T-helper 1 cell treated with Interleukin-12 subunit alpha and Interleukin-12 subunit beta and Interleukin-4 antibody, amounts not matched to agents 30 μg/mL and 1 μg/mL, for 36 hours (primary cell): Measurements from ENCODE around the gene F10.
"Not testable (repeated sequence)": the region's sequence is repeated elsewhere in the genome, so short reads cannot be mapped to it uniquely, and the experiment has no call there.

Experiments used
- H3K27ac Mint-ChIP-seq: one replicate; pipeline ENCODE4 v1.8.0; 2021; ENCODE audit warnings: mild to moderate bottlenecking, mixed read lengths
- H3K27me3 Mint-ChIP-seq: one replicate; pipeline ENCODE4 v1.8.0; 2021; ENCODE audit warnings: low read depth, mixed read lengths
- H3K36me3 Mint-ChIP-seq: one replicate; pipeline ENCODE4 v1.8.0; 2021; ENCODE audit warnings: low read depth, mixed read lengths
- H3K4me1 Mint-ChIP-seq: one replicate; pipeline ENCODE4 v1.8.0; 2021; ENCODE audit warnings: low read depth, mixed read lengths
- H3K4me3 Mint-ChIP-seq: one replicate; pipeline ENCODE4 v1.8.0; 2021; ENCODE audit warnings: mild to moderate bottlenecking, moderate library complexity, mixed read lengths
- H3K9me3 Mint-ChIP-seq: one replicate; pipeline ENCODE4 v1.8.0; 2021; ENCODE audit warnings: mixed read lengths

F10 gene

DNA sequence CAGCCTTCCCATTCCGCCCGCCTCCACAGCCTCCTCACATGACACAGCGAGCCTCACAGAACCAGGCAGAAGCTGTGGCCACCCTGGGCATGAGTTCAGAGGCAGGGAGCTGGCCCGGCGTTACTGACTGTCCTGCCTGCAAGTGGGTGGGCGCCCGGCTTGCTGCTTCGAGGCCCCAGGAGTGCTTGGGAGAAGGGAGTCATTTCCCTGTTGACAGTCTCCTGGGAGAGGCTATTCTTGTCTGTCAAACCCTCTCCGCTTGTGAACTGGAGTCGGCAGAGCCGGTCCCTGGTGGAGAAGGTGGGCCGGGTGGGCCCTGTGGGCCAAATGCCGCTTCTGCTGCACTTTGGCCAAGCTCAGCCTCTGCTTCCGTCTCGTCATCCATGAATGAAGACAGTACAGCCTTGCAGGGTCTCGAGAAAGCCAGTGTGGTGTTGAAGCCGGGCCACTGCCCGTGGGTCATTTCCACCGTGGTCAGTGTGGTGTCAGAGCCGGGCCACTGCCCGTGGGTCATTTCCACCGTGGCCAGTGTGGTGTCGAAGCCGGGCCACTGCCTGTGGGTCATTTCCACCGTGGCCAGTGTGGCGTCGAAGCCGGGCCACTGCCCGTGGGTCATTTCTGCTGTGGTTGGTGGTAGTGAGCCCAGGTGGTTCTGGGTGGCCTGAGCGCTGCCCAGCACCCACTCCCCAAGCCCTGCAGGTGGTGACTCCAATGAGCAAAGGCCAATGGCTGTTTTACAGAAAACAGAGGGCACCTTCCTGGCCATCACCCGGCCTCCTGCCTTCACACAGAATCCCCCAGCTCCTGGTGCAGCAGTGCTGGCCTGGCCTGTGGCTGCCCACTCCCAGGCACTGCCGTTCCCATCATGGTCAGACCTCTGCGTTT lies 30.5 kb upstream of the F10 start:
- H3K36me3 Mint-ChIP-seq: no peaks in the 10 kb centered on the region
- no peaks in the 10 kb centered on the region for H3K27me3 Mint-ChIP-seq
- H3K4me3 Mint-ChIP-seq: no peak overlapping the region
- H3K9me3 Mint-ChIP-seq: no peaks in the 10 kb centered on the region
- H3K4me1 Mint-ChIP-seq: no peaks in the 10 kb centered on the region
- H3K27ac Mint-ChIP-seq: no peak overlapping the region

DNA sequence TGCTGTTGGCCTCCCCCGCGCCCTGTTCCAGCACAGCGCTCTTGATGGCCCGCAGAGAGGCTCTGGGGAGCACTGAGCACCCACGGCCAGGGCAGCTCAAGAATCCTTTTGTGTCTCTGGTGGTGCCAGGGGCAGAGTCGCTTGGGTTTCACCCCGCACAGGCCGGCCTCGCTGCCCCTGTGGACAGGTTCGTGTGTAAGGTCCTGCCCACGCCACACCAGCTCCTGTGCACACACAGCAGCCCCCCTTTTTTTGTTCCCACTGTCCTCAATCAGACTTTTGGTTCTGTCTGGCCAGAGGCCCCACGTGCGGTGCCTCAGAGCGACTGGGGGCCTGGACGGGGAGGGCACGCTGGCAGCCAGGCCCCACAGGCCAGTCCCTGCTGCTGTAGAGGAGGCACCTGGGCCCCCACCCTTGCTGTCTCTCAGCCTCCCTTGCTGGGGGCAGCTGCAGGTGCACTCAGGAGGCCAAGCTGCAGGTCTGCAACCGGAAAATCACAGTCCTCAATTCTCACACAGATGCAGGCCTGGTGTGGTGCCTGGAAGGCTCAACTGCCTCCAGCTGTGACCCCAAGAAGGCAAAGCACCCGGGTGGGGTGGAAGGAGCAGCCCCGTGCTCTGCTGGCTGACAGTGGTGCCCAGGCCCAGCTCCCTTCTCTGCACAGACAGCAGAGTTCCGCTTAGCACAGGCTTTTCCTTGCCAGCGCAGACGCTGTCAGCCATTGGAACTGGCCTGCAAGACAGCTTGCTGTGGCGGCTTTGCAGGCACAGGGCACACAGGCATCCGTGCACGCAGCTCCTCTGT lies 29.6 kb upstream of the F10 start:
- no peak overlapping the region for H3K27ac Mint-ChIP-seq
- H3K4me3 Mint-ChIP-seq: no peak overlapping the region
- no peaks in the 10 kb centered on the region for H3K9me3 Mint-ChIP-seq
- H3K27me3 Mint-ChIP-seq: no peaks in the 10 kb centered on the region
- no peaks in the 10 kb centered on the region for H3K36me3 Mint-ChIP-seq
- no peaks in the 10 kb centered on the region for H3K4me1 Mint-ChIP-seq

DNA sequence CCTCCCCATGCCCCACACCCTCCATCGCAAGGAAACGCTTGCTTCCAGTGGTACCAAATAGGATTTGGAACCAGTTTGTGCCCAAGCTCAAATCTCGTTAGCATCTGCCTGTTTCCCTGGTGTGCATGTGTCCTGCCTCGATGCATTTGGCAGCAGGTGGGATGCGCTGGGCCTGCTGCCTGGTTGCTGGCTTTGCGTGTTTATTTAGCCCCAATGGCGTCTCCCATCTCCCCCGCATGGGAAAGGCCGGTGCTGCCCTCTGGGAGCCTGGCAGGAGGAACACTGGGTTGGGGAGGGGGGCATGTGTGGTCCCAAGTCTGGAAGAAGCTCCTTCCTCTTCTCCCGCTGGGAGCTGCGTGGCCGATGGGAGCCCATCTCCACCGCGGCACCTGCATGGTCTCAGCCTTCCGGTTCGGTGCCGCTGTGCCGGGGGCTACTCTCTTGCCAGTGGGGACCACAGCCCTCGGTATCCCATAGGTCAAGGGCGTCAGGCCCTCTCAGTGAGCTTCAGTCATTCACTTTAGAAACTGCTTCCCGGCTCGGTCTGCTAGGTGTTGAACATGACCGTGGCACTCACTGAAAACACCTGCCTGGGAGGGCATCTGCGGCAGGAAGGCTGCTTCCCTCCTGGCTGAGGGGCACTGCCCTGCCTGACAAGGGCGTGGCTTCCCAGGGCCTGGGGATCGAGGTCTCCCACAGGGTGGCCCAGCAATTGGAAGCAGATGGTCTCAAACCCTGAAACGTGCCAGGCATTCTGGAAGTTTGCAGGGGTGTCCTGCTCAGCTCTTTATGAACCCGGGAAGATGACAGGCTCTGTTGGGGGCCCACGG lies 28.8 kb upstream of the F10 start:
- no peak overlapping the region for H3K27ac Mint-ChIP-seq
- no peaks in the 10 kb centered on the region for H3K36me3 Mint-ChIP-seq
- H3K27me3 Mint-ChIP-seq: no peaks in the 10 kb centered on the region
- no peaks in the 10 kb centered on the region for H3K4me1 Mint-ChIP-seq
- H3K4me3 Mint-ChIP-seq: no peak overlapping the region
- no peaks in the 10 kb centered on the region for H3K9me3 Mint-ChIP-seq

DNA sequence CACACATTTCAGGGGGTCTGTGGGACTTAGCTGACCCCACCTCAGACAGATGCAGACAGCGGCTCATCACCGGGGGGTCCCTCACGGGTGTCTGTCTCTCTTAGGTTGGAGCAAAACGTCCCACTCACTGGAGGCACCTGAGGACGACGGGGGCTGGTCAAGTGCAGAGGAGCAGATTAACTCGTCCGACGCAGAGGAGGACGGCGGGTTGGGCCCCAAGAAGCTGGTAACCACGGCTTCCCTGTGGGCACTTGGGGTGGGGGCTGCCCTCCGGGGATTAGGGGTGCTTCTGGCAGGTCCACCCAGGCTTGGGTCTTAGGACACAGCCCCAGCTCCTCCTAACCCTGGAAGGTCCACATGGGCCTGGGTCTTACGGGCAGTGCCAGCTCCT lies 28.2 kb upstream of the F10 start:
- H3K27me3 Mint-ChIP-seq: no peaks in the 10 kb centered on the region
- no peaks in the 10 kb centered on the region for H3K4me1 Mint-ChIP-seq
- no peak overlapping the region for H3K4me3 Mint-ChIP-seq
- no peak overlapping the region for H3K27ac Mint-ChIP-seq
- H3K9me3 Mint-ChIP-seq: no peaks in the 10 kb centered on the region
- no peaks in the 10 kb centered on the region for H3K36me3 Mint-ChIP-seq

DNA sequence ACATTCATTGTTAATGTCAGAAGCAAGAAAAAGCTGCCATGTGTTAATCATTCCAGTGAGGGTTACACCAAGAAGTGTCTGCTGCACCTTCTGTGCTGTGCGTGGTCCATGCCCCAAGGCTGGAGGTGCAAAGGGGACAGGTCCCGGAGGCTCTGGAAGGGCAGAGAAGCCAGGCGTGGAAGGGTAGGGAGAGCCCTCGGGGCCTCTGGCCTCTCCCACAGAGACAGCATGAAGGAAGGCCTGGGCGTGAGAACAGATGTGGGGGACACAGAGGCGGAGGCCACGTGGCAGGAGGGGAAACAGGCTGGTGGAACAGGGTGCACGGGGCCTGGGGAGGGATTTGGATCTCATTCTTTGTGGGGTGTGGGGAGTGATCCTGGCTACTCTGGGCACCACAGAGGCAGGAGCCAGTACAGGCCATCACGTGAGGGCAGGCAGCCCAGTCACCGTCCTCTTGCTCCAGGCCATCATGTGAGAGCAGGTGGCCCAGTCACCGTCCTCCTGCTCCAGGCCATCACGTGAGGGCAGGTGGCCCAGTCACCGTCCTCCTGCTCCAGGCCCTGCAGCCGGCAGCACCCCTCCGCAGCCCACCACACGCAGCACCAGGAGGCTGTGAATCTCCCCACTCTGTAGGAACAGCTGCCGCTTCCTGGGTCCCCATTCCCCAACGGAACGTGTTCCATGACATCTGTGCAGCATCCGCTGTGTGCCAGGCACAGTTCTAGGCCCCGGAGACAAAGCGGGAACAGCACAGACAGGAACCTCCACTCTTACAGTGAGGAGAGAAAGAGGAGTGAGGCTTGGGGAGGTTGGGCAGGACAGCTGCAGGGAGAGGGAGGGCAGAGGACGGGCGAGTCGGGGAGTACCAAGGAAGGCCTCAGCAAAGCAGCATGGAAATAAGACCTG lies 27.2 kb upstream of the F10 start:
- Mint-ChIP-seq H3K27ac (no peak overlapping the region), H3K9me3 (no peaks in the 10 kb centered on the region), H3K4me1 (no peaks in the 10 kb centered on the region), H3K4me3 (no peak overlapping the region), H3K27me3 (no peaks in the 10 kb centered on the region), H3K36me3 (no peaks in the 10 kb centered on the region)

DNA sequence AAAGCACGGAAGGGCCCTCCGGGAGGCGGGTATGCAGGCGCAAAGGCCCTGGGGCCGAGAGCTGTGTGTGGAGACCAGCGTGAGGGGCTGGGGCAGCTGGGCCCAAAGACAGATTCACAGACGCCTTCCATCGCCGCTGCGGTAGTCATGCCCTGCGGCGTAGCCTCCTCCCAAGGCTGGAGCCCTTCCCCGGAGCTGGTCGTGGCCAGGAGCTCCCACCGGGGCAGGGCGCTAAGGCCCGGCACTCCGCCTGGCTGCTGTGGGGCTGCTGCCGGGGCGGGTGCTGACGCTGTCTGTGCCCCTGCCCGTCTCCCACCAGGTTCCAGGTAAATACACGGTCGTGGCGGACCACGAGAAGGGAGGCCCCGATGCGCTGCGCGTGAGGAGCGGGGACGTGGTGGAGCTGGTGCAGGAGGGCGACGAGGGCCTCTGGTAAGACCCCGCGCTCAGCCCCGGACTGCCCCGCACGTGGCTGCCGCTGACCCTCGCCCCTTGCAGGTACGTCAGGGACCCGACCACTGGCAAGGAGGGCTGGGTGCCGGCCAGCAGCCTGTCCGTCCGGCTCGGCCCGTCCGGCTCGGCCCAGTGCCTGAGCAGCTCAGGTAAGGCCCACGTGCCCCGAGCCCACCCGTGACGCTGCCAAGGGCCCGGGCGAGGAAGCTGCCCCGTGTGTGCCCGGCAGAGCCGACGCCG lies 26.4 kb upstream of the F10 start:
- H3K4me3 Mint-ChIP-seq: no peak overlapping the region
- H3K27me3 Mint-ChIP-seq: no peaks in the 10 kb centered on the region
- H3K4me1 Mint-ChIP-seq: no peaks in the 10 kb centered on the region
- no peaks in the 10 kb centered on the region for H3K36me3 Mint-ChIP-seq
- no peaks in the 10 kb centered on the region for H3K9me3 Mint-ChIP-seq
- no peak overlapping the region for H3K27ac Mint-ChIP-seq

DNA sequence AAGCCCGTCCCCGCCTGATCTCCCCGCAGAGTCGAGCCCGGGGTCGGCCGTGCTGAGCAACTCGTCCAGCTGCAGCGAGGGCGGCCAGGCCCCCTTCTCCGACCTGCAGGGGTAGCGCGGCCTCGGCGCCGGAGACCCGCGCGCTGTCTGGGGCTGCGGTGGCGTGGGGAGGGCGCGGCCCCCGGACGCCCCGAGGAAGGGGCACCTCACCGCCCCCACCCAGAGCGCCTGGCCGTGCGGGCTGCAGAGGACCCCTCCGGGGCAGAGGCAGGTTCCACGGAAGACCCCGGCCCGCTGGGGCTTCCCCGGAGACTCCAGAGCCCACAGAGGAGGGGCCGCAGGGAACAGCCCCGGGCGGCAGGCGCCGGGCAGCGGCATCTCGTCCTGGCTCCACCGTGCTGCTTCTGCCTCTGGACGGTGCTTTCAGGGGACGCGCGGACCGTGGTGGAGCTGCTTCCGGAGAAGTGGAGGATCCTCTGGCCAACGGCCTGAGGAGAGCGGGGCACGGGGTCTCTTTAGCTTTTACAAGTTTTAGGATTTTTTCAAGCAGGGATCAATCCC lies 25.8 kb upstream of the F10 start:
- H3K27me3 Mint-ChIP-seq: no peaks in the 10 kb centered on the region
- H3K9me3 Mint-ChIP-seq: no peaks in the 10 kb centered on the region
- no peaks in the 10 kb centered on the region for H3K4me1 Mint-ChIP-seq
- H3K27ac Mint-ChIP-seq: no peak overlapping the region
- H3K36me3 Mint-ChIP-seq: no peaks in the 10 kb centered on the region
- H3K4me3 Mint-ChIP-seq: no peak overlapping the region

DNA sequence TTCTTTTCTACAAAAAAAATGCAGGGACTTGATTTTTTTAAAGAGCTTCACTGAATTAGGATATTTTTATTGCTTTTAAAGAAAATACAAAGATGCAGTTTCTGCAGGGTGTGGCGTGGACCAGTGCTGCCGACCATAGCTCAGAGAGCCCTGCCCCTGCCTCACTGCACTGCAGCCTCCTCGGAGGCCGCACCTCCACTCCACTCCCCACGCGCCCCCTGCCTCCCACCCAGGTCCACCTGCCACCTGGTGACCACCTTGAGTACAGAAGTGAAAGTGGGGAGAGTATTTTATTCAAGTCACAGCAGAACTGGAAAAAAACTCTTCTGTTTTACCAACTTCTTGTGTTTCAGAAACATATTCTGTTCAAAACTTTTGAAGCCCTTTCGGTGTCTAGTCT lies 24.9 kb upstream of the F10 start:
- H3K27ac Mint-ChIP-seq: no peak overlapping the region
- H3K36me3 Mint-ChIP-seq: no peaks in the 10 kb centered on the region
- H3K27me3 Mint-ChIP-seq: no peaks in the 10 kb centered on the region
- no peaks in the 10 kb centered on the region for H3K9me3 Mint-ChIP-seq
- H3K4me1 Mint-ChIP-seq: no peaks in the 10 kb centered on the region
- H3K4me3 Mint-ChIP-seq: no peak overlapping the region

DNA sequence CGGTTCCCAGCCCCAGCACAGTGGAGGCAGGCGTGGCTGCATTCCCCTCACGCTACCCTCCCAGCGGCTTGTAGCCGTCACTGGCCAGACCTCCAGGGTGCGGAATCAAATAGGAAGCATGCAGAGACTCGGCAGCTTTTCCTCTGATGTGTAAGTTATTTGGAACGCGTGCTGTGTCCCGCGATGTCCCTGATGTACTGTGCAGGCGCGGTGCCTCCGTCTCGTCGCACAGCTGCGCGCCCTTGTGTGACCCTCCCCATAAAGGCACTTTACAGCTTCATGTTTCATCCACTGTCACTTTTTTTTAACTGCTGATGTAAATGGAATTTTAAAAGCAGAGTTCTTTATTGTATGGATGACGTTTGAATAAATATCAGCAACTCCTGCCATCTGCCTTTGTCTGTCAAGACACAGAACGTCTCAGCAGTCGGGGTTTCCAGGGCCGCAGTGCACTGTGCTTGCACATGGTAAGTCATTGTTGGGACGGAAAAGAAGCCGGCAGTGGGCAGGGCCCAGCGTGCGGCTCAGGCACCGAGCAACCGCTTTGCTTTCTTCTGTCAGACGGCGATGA lies 24.4 kb upstream of the F10 start:
- Mint-ChIP-seq H3K27ac (no peak overlapping the region), H3K4me1 (no peaks in the 10 kb centered on the region), H3K4me3 (no peak overlapping the region), H3K27me3 (no peaks in the 10 kb centered on the region), H3K36me3 (no peaks in the 10 kb centered on the region), H3K9me3 (no peaks in the 10 kb centered on the region)

DNA sequence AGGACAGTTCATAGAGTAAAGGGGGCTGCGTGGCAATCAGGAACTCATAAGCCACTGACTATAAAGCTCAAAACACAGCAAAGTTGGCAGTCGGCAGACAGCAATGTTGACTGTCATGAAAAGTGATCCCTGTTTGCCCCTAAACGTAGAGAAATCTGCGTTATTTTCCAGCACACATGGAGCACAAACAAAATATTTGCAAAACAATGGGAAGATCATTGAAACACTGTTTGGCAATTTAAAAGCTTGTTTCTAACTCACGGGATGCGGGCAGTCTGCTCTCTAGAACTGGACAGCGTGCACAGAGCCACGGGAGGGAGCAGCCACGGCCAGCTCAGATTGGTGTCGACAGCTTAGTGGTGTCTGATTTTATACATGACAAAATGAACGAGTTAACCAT lies 23.5 kb upstream of the F10 start:
- Mint-ChIP-seq H3K27ac (no peak overlapping the region), H3K4me3 (no peak overlapping the region), H3K36me3 (no peaks in the 10 kb centered on the region), H3K4me1 (no peaks in the 10 kb centered on the region), H3K9me3 (no peaks in the 10 kb centered on the region), H3K27me3 (no peaks in the 10 kb centered on the region)

DNA sequence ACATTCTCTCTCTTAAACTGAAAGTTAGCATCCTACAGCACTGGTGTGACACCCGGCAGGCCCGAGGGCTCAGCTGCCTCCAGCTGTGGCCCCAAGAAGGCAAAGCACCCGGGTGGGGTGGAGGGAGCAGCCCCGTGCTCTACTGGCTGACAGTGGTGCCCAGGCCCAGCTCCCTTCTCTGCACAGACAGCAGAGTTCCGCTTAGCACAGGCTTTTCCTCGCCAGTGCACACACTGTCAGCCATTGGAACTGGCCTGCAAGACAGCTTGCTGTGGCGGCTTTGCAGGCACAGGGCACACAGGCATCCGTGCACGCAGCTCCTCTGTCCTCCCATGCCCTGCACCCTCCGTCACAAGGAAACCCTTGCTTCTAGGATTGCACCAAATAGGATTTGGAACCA lies 20.3 kb upstream of the F10 start:
- H3K27me3 Mint-ChIP-seq, H3K27ac Mint-ChIP-seq, H3K4me3 Mint-ChIP-seq, H3K4me1 Mint-ChIP-seq, H3K9me3 Mint-ChIP-seq, H3K36me3 Mint-ChIP-seq: not testable (repeated sequence)

DNA sequence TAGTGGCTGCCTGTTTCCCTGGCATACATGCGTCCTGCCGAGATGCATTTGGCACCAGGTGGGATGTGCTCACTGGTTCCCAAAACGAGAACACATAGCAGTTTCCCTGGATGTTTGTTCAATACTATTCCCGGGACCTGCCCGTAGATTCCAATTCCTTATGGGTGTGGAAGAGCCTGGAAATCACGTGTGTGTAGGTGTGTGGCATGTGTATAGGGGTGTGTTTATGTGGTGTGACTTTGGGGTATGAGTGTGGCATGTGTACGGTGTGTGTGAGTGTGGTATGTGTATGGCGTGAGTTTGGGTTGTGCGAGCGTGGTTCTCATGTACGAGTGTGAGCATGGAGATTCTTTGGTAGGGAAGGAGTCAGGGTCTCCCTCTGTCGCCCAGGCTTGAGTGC lies 19.9 kb upstream of the F10 start:
- Mint-ChIP-seq H3K4me1 (no peaks in the 10 kb centered on the region), H3K27me3 (no peaks in the 10 kb centered on the region), H3K4me3 (no peak overlapping the region), H3K27ac (no peak overlapping the region), H3K9me3 (no peaks in the 10 kb centered on the region), H3K36me3 (no peaks in the 10 kb centered on the region)

DNA sequence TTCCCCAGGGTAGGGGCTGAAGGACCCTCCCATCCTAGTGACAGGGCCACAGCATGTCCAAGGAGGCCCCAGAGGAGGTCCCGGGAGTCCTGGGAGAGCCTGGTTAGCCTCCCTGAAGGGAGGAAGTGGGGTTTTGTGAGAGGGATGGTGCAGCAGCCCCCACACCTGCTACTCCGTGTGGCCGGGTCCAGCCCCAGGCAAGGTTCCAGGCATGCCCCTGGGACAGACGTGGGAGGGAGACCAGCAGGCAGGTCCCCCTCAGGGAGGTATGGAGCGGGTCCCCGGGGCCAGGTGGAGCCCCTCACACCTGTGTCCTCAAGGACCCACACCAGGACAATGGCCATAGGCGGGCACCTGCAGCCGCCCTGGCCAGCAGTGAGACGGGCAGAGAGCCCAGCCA lies 19.0 kb upstream of the F10 start:
- Mint-ChIP-seq H3K27me3 (no peaks in the 10 kb centered on the region), H3K9me3 (no peaks in the 10 kb centered on the region), H3K27ac (no peak overlapping the region)

More for the DNA sequence above, 19.0 kb upstream of the F10 start:
- Mint-ChIP-seq H3K4me1 (no peaks in the 10 kb centered on the region), H3K36me3 (no peaks in the 10 kb centered on the region), H3K4me3 (no peak overlapping the region)
